GOT3 (cell line): ENCODE data around the gene PTPRG.
"Not testable (repeated sequence)": the region's sequence is repeated elsewhere in the genome, so short reads cannot be mapped to it uniquely, and the experiment has no call there.

Experiments used
- DNase-seq: peaks from one replicate; lab custom pipeline; 2025; ENCODE audit warnings: mixed read lengths; lab: John Stamatoyannopoulos, UW

PTPRG gene

DNA sequence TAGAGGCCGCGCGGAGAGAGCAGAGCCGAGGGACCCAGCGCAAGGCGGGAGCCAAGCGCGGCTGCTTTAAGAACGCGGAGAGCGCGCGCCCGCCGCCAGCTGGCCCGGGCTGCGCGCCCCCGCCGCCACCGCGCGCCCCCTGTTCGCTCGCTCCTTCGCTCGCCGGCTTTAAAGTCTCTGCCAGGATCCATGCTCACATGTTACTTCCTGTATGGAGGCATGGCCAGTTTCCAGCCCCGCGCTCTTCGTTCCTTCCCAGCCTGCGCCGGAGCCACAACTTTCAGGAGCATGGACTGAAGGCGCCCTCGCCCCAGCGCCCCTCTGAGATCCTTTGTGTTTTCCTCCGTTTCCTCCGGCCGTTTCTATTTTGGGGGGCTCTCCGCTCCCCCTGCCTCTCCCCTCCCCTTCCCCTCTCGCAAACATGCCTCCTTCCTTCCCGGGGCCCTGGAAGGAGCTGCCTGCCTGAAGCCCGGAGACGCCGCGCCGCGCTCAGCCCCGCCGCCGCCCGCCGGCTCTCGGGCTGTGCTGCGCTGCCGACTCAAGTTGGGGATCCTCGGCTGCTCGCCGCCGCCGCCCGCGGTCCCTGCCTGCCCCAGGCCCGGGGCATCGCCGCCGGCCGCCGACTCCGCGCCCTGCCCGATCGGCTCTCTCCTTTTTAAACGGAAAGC lies at the start of gene PTPRG:
PTPRG (plus strand) TSS at position 198 of the 668 bp plus-strand sequence. CDS start 717 bp downstream, outside the sequence.
- peak; percentile 64 for DNase-seq

- no peak for DNase-seq
These were observed 42.8 kb upstream of the PTPRG start for GRCh38 chr3:61518590-61518989.

DNA sequence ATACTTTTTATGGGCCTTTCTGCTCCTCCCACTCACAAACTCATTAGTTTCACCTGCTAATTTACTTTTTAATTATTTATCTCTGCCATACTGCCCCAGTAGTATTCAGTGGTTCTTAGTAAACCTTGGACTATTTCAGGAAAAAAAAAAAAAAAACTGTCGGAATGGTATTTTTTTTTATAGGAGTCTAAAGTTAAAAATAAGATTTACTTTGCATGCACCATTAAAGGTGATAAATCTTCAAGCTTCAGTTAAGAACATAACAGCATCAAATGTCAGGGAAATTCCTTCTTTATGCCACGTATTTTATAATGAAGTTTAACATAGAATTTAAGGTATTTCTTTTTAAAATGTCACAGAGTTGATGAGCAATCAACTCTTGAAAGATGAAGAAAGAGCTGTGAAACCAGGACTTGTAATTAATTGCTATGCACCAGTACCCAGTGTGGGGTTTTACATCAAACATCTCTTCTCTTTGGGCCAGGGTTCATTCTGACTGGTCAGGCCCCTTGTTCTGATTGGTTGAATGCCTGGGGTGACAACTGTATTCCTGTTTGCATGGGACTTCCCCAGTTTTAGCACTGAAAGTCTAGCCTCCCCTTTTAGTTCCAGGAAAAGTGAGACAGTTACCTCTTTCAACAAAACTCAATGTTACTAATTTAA lies 40.3 kb upstream of the PTPRG start:
- no peak for DNase-seq

GRCh38 chr3:61522060-61522459 lies 39.3 kb upstream of the PTPRG start:
- no peak for DNase-seq

DNA sequence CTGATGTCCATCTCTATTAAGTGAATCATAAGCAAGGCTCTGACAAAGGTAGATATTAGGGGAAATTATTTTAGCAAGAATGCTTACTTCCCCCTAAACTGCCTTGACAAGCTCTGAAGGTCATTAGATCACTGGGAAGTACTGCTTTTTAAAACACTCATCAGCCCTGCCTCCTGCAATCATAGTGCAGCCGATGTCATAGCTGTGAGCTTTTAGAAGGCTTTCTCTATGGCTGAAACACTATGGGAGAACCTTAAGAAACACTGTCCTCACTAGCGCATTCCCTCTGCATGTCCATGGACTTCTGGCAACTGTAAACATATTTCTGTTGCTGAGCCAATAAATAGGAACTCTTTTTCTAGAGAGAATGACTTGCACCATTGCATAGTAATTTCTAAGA lies 38.7 kb upstream of the PTPRG start:
- DNase-seq, result no peak

DNA sequence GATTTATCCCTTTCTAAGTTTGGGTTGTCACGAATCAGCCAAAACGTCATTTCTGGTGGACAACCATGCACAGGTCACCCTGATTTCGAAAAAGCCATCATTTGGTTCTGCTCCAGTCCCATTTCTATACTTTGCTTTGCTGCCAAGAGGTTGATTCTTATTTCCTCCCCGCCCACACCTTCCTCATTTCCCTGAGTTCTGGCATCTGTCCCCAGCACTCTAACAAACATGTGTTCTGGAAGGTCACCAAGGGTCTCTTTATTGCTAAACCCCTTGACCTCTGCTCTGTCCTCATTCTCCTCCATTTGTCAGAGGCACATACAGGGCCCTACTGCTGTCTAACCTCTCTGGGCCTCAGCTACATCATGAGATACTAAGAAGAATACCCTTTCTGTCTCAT lies 36.4 kb upstream of the PTPRG start:
- no peak for DNase-seq

- DNase-seq, result no peak
These were observed 35.1 kb upstream of the PTPRG start for GRCh38 chr3:61526308-61526707.

- DNase-seq, result no peak
These were observed 34.4 kb upstream of the PTPRG start for GRCh38 chr3:61527011-61527410.

- DNase-seq, result no peak
These were observed 31.0 kb upstream of the PTPRG start for GRCh38 chr3:61530355-61530754.

DNA sequence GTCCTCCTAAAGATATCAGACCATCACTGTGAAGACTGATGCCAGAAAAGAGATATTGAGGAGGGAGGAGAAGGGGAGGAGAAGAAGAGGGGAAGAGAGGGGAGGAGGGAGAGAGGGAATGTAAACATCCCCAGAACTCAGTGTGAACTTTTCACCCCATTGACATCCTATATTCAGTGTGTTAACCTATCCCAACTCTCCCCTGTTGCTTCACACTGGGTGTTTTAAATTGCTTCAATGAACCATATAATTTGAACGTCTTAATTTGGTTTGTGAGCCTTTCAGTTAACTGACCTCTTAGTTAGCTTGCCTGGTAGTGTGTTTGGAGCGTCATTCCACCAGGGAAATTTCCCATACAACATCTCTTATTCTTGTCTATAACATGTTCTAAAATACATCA lies 29.8 kb upstream of the PTPRG start:
- DNase-seq, result no peak

DNA sequence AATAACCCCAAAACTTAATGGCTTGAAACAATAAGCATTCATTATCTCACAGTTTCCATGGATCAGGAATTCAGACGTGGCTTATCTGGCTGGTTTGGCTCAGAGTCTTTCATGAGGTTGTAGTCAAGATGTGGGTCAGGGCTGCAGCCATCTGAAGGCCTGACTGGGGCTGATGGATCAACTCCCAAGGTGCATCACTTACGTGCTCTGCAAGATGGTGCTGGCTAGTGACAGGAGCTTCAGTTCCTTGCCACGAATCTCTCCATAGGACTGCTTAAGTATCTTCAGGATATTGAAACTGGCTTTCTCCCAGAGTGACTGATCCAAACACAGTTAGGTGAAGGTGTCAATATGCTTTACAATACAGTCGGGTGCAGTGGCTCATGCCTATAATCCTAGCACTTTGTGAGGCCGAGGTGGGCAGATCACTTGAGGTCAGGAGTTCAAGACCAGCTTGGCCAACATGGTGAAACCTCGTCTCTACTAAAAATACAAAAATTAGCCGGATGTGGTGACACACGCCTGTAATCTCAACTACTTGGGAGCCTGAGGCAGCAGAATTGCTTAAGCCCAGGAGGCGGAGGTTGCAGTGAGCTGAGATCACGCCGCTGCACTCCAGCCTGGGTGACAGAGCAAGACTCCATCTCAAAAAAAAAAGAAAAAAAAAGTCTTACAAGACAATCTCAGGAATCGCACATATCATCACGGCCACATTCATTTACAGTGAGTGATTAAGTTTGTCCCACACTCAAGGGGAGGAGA lies 28.5 kb upstream of the PTPRG start:
- DNase-seq, result no peak

- no peak for DNase-seq
These were observed 25.5 kb upstream of the PTPRG start for GRCh38 chr3:61535826-61536225.

GRCh38 chr3:61537366-61537765 lies 24.0 kb upstream of the PTPRG start:
- DNase-seq, result no peak

DNA sequence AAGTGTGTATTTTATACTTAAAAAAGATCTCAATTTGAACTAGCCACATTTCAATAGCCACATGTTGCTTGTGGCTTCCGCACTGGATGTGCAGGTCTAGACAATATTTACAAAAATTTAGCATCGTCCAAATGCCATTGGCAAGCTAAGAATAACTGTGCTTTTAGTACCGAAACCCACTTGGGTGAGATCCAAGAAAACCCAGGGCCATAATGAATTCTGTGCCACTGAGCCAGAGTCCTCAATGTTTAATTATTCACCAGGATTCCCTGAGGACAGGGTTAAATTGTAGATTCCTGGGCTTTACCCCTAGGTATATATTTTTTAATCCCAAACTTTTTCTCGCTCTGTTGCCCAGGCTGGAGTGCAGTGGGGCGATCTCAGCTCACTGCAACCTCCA lies 22.9 kb upstream of the PTPRG start:
- no peak for DNase-seq

DNA sequence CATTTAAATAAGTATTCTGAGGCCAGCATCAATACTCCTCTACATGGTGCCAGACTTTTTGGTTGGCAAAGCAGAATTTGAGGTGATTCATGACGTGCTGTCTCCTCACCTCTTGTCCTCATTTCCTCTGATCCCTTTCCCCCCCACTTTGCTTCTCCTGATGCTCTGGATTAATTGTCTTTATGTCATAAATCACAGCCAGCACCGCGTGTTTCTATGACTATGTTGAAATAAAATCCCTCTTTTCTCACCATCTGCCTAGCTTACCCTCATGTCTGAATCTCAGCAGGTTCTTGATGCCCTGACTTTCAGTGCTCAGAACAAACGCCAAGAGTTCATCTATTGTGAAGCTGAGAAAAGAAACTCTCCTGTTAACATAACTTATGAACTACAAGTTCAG lies 19.7 kb upstream of the PTPRG start:
- no peak for DNase-seq

DNA sequence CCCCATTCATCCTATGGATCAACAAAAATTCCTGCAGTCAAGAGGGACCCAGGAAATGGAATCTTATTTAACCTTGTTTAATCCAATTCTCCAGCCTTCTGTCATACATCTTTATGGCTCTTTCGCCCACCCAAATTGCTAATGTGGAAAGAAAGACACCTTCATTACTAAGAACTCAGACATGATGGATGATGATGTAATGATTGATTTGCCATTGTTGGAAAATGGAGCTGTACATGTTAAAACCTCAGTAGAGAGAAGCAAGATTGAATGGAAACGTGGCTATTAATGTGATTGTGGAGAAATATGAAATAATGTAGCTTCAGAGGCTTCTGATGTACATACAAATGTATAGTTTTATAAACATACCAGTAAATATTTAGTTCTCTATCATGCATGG lies 15.7 kb upstream of the PTPRG start:
- DNase-seq, result no peak

DNA sequence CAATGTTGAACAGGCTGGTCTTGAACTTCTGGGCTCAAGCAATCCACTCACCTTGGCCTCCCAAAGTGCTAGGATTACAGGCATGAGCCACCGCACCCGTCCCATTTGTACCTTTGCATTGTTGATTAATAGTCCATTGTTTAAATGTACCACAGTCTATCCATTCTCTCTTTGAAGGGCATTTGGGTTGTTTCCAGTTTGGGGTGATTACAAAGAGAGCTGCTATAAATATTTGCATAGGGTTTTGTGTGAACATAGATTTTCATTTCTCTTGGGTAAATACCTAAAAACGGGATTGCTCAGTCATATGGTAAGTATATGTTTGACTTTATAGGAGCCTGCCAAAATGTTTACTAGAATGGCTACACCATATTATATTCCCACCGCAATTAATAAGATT lies 13.7 kb upstream of the PTPRG start:
- DNase-seq, result no peak

DNA sequence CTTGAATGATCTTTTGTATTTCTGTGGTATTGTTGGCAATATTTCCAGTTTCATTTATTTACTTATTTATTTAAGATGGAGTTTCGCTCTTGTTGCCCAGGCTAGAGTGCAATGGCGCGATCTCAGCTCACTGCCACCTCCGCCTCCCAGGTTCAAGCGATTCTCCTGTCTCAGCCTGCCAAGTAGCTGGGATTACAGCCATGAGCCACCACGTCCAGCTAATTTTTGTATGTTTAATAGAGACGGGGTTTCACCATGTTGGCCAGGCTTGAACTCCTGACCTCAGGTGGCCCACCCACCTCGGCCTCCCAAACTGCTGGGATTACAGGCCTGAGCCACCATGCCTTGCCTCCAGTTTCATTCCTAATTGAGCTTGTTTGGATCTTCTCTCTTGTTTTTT lies 8.7 kb upstream of the PTPRG start:
- DNase-seq, result not testable (repeated sequence)

- no peak for DNase-seq
These were observed 2.1 kb upstream of the PTPRG start for GRCh38 chr3:61559136-61559731.

- DNase-seq, result peak; percentile 45
These were observed 626 bp upstream of the PTPRG start for GRCh38 chr3:61560517-61561373.

- no peak for DNase-seq
These were observed 810 bp downstream of the PTPRG start for GRCh38 chr3:61562042-61562720.
